GM12878 (cell line): ENCODE measurements around the gene CYB5R2. TPM values are rescaled to one million over a fixed set of nuclear protein-coding genes. Genes with fewer than 3 reads are reported as not detected.

ENCODE experiments used
- ATAC-seq: fragments of 200-7000 bp; cut with Tn5 transposase; 3 replicates; pipeline ENCODE4 v1.9.1; 2020; ENCODE audit warnings: mild to moderate bottlenecking, moderate library complexity
- BruUV-seq: library from RNA; stranded (reverse); fragments of 400-500 nt; replicated peaks from 2 replicates; lab custom pipeline; 2021; lab: Mats Ljungman, UMichigan
- CTCF ChIA-PET: fragments of 300-600 bp; sonication (Branson Sonifier 250); formaldehyde crosslinking; extraction: SDS; loops from one replicate; lab custom pipeline; 2021; ENCODE audit warnings: inconsistent platforms; lab: Yijun Ruan, JAX
- POLR2A ChIA-PET: fragments of 350-600 bp; formaldehyde crosslinking; extraction: SDS; loops from one replicate; lab custom pipeline; 2021; ENCODE audit warnings: inconsistent platforms; lab: Charles Lee
- RAD21 ChIA-PET: fragments of 300-600 bp; sonication (Branson Sonifier 250); formaldehyde crosslinking; loops from one replicate; lab custom pipeline; 2023; ENCODE audit warnings: antibody characterized with exemption; ENCODE audit not compliant: unreplicated experiment; lab: Charles Lee
- SMC1A ChIA-PET: fragments of 300-600 bp; sonication (Branson Sonifier 250); formaldehyde crosslinking; loops from one replicate; lab custom pipeline; 2023; ENCODE audit not compliant: unreplicated experiment, uncharacterized antibody; lab: Charles Lee
- DNase-seq: peaks from one replicate; pipeline ENCODE4 v3.0.0-alpha.2; 2011; ENCODE audit warnings: low read depth, low spot score
- FAIRE-seq: peaks from 3 replicates; lab custom pipeline; 2011; peaks lifted over from hg19 to GRCh38; lab: Jason Lieb, UNC
- H2AFZ ChIP-seq: 2 replicates; pipeline ENCODE4 v1.6.0; 2011; ENCODE audit warnings: low read depth, low read length, control low read depth; ENCODE audit not compliant: control insufficient read depth
- H3K27ac ChIP-seq: 2 replicates; pipeline ENCODE4 v1.5.1; 2011; ENCODE audit warnings: control low read depth; ENCODE audit not compliant: control insufficient read depth, insufficient read depth
- H3K27me3 ChIP-seq, 2 experiments: replicated peaks in 1 of 2; 2 replicates each; pipeline versions ENCODE4 v1.6.0 to v1.6.1; 2011; ENCODE audit warnings: low read length in 1 of 2; ENCODE audit not compliant: control insufficient read depth in 2 of 2, insufficient read depth in 2 of 2
- H3K36me3 ChIP-seq, 2 experiments: 2 replicates each; pipeline ENCODE4 v1.5.1; 2011; ENCODE audit warnings: low read length in 1 of 2; ENCODE audit not compliant: control insufficient read depth in 2 of 2, insufficient read depth in 2 of 2
- H3K4me1 ChIP-seq: 2 replicates; pipeline ENCODE4 v1.6.1; 2011; ENCODE audit warnings: mild to moderate bottlenecking, low read length, moderate library complexity, mixed read lengths; ENCODE audit not compliant: control insufficient read depth, insufficient read depth
- H3K4me2 ChIP-seq: 2 replicates; pipeline ENCODE4 v1.6.0; 2011; ENCODE audit warnings: control low read depth; ENCODE audit not compliant: control insufficient read depth, insufficient read depth
- H3K4me3 ChIP-seq: fragments of 200-600 bp; sonication (generic); 2 replicates; pipeline ENCODE4 v1.5.1; 2016
- H3K79me2 ChIP-seq: 2 replicates; pipeline ENCODE4 v1.6.0; 2011; ENCODE audit warnings: low read length; ENCODE audit not compliant: control insufficient read depth, insufficient read depth
- H3K9ac ChIP-seq: 2 replicates; pipeline ENCODE4 v1.8.0; 2011; ENCODE audit warnings: low read length, control low read depth, mixed read lengths; ENCODE audit not compliant: control insufficient read depth, insufficient read depth
- H3K9me3 ChIP-seq: replicated peaks from 3 replicates; pipeline ENCODE4 v1.5.1; 2011; ENCODE audit warnings: mild to moderate bottlenecking, low read length; ENCODE audit not compliant: control insufficient read depth, insufficient read depth
- H4K20me1 ChIP-seq: 2 replicates; pipeline ENCODE4 v1.6.0; 2011; ENCODE audit not compliant: control insufficient read depth, insufficient read depth
- FOS ChIP-seq: IDR thresholded peaks from 3 replicates; pipeline ENCODE4 v1.6.1; 2011; ENCODE audit warnings: borderline replicate concordance; ENCODE audit not compliant: insufficient read length; ENCODE audit errors: extremely low read depth
- NFYB ChIP-seq: IDR thresholded peaks from 2 replicates; pipeline ENCODE4 v1.6.1; 2011; ENCODE audit warnings: low read depth, mild to moderate bottlenecking, low read length, improper control_type of control experiment, moderate library complexity; ENCODE audit not compliant: insufficient read depth
- ZNF687 ChIP-seq: fragments of 450-650 bp; IDR thresholded peaks from 2 replicates; pipeline ENCODE4 v1.6.1; 2017; ENCODE audit warnings: mild to moderate bottlenecking, moderate library complexity
- ZSCAN29 ChIP-seq: fragments of 450-650 bp; IDR thresholded peaks from 2 replicates; pipeline ENCODE4 v1.6.1; 2017; ENCODE audit warnings: mild to moderate bottlenecking, moderate library complexity
- WGBS: methylation state at CpG from one replicate; pipeline ENCODE4 v1.1.6; 2016; ENCODE audit warnings: low lambda C conversion rate; ENCODE audit not compliant: insufficient replicate concordance, insufficient coverage; ENCODE audit errors: missing lambda C conversion rate; 5-methylcytosine and 5-hydroxymethylcytosine counted together
- in situ Hi-C: fragments of 300-500 bp; cut with MboI; formaldehyde crosslinking; loops from 9 replicates; pipeline ENCODE4 v1.14.3; 2018; ENCODE audit warnings: mixed read lengths
- intact Hi-C: fragments of 100-400 bp; cut with micrococcal nuclease; formaldehyde crosslinking; loops from one replicate; pipeline ENCODE4 v1.14.2; 2022; ENCODE audit not compliant: unreplicated experiment
- polyA plus RNA-seq, 11 experiments: library from polyadenylated mRNA; depleted of rRNA in 4 of 11; unstranded in 6 of 11; stranded (reverse) in 5 of 11; fragments of >200 nt; fragmentation: Nextera tagmentation in 4 of 11; fragmentation: Illumina TruSeq in 1 of 11; extraction: Ambion mirVana in 4 of 11; extraction: Trizol in 1 of 11; gene quantifications; 1 replicate in 1 of 11; 2 replicates in 10 of 11; pipeline versions ENCODE4 v1.2.1 to v1.2.3, GENCODE V29; 2011 to 2016; ENCODE audit warnings: inconsistent platforms in 2 of 11, missing spikeins in 2 of 11, low read depth in 1 of 11
- total RNA-seq, 4 experiments: library from RNA; depleted of rRNA in 3 of 4; stranded (reverse); fragments of >200 nt in 3 of 4; fragmentation: Illumina TruSeq in 1 of 4; extraction: Trizol in 1 of 4; gene quantifications; 2 replicates each; pipeline versions ENCODE4 v1.2.1 to v1.2.3, GENCODE V29; 2013 to 2021

The CYB5R2 gene
- total and polyA plus RNA-seq, 10 of the 15 experiments (the other 5 are each of a cell fraction or from before 2014, with no cell fraction given) = 21.0 to 111 (median 70.4) TPM

GRCh38 chr11:7677796-7678201 lies 4.5 kb upstream of the CYB5R2 start:
- no peak overlapping the region for H3K4me3 ChIP-seq
- no peaks in the 10 kb centered on the region for H3K36me3 ChIP-seq
- TF ChIP-seq ZNF687 (no peak), ZSCAN29 (no peak), FOS (no peak), NFYB (no peak)
- CTCF ChIA-PET = interaction anchor here (0.8 to 1.8 kb wide), 2 partner anchors 12 to 164 kb away, joined by 3 to 4 read pairs; partner anchors contain the start of gene PPFIBP2
- H3K4me2 ChIP-seq = no peak overlapping the region
- no peaks in the 10 kb centered on the region; a peak in 1 of 4 replicates for H3K27me3 ChIP-seq
- ATAC-seq (no peak), FAIRE-seq (no peak), DNase-seq (no peak)
- 23% methylated on average over 4 of the region's 4 CpGs for WGBS
- H3K4me1 ChIP-seq = peaks cover 8% of the 10 kb centered on the region
- RAD21 ChIA-PET = no interaction called here
- POLR2A ChIA-PET = no interaction called here
- SMC1A ChIA-PET = interaction anchor here (0.6 to 2.5 kb wide), 4 partner anchors 9 to 939 kb away, joined by 3 to 9 read pairs (median 3); no protein-coding TSS in a partner anchor
- intact Hi-C loops = no loop called here
- H4K20me1 ChIP-seq = no peaks in the 10 kb centered on the region
- H3K9me3 ChIP-seq = peaks cover 10% of the 10 kb centered on the region
- H2AFZ ChIP-seq = no peak overlapping the region
- BruUV-seq = no TSS peak
- H3K9ac ChIP-seq = no peak overlapping the region
- in situ Hi-C loops = no loop called here
- H3K27ac ChIP-seq = no peak overlapping the region
- H3K79me2 ChIP-seq = peaks cover 2% of the 10 kb centered on the region; the same call in 1 of the 2 replicates
